K562 (cell line): ENCODE measurements around the gene CD82. TPM values are rescaled to one million over a fixed set of nuclear protein-coding genes. Genes with fewer than 3 reads are reported as not detected.

Experiments
- ATAC-seq: fragments of 200-7000 bp; cut with Tn5 transposase; 3 replicates; pipeline ENCODE4 v1.9.1; 2020; ENCODE audit warnings: moderate library complexity
- BruUV-seq: library from RNA; stranded (reverse); fragments of 400-500 nt; replicated peaks from 2 replicates; lab custom pipeline; 2021; lab: Mats Ljungman, UMichigan
- CTCF ChIA-PET: fragments of 300-600 bp; formaldehyde crosslinking; extraction: SDS; loops from one replicate; lab custom pipeline; 2021; ENCODE audit warnings: low intra/inter-chr PET ratio; lab: Yijun Ruan, JAX
- POLR2A ChIA-PET: fragments of 300-600, 350-650 bp; sonication (Branson Sonifier 250); formaldehyde crosslinking; extraction: SDS; loops from one replicate; lab custom pipeline; 2021; ENCODE audit warnings: antibody characterized with exemption, inconsistent platforms; lab: Yijun Ruan, JAX
- DNase-seq, 4 experiments: peaks; one replicate each; pipeline versions ENCODE4 v3.0.0 to v3.0.0-alpha.2; 2011 to 2018; ENCODE audit warnings: low spot score in 3 of 4, mixed read lengths in 3 of 4; ENCODE audit errors: extremely low read depth in 1 of 4
- FAIRE-seq: peaks from 2 replicates; lab custom pipeline; 2011; peaks lifted over from hg19 to GRCh38; lab: Jason Lieb, UNC
- H2AFZ ChIP-seq: 2 replicates; pipeline ENCODE4 v1.6.0; 2011; ENCODE audit warnings: low read depth, low read length, control low read depth, inconsistent platforms
- H3K27ac ChIP-seq: fragments of 200-600 bp; 3 replicates; pipeline ENCODE4 v1.8.0; 2011; ENCODE audit warnings: low read depth, mild to moderate bottlenecking, control low read depth, inconsistent platforms, low read length, moderate library complexity, mixed read lengths; ENCODE audit errors: extremely low read depth
- H3K27me3 ChIP-seq, 2 experiments: fragments of 300-600 bp in 1 of 2; 2 replicates in 1 of 2; 3 replicates in 1 of 2; pipeline versions ENCODE4 v1.6.0 to v1.8.0; 2011; ENCODE audit warnings: inconsistent platforms in 2 of 2, low read length in 2 of 2, mild to moderate bottlenecking in 1 of 2, mixed read lengths in 1 of 2, moderate library complexity in 1 of 2; ENCODE audit not compliant: control insufficient read depth in 2 of 2, insufficient read depth in 2 of 2
- H3K36me3 ChIP-seq: fragments of 300-600 bp; 3 replicates; pipeline ENCODE4 v1.8.0; 2011; ENCODE audit warnings: mild to moderate bottlenecking, low read length, inconsistent platforms; ENCODE audit not compliant: control insufficient read depth, insufficient read depth
- H3K4me1 ChIP-seq, 2 experiments: fragments of 200-600 bp in 1 of 2; replicated peaks in 1 of 2; 2 replicates in 1 of 2; 3 replicates in 1 of 2; pipeline versions ENCODE4 v1.5.1 to v1.8.0; 2011; ENCODE audit warnings: inconsistent platforms in 2 of 2, low read length in 2 of 2, mild to moderate bottlenecking in 1 of 2, mixed read lengths in 1 of 2, moderate library complexity in 1 of 2; ENCODE audit not compliant: control insufficient read depth in 2 of 2, insufficient read depth in 2 of 2
- H3K4me2 ChIP-seq: 2 replicates; pipeline ENCODE4 v1.6.1; 2011; ENCODE audit warnings: low read length, control low read depth, inconsistent platforms, mixed read lengths; ENCODE audit not compliant: insufficient read depth
- H3K4me3 ChIP-seq: fragments of 200-600 bp; sonication (generic), shearing (Covaris generic); 2 replicates; pipeline ENCODE4 v1.5.1; 2016; ENCODE audit warnings: control low read depth, inconsistent platforms
- H3K79me2 ChIP-seq: fragments of 200-600 bp; 3 replicates; pipeline ENCODE4 v1.8.0; 2011; ENCODE audit warnings: low read length, inconsistent platforms; ENCODE audit not compliant: control insufficient read depth, insufficient read depth
- H3K9ac ChIP-seq, 2 experiments: 2 replicates each; pipeline versions ENCODE4 v1.6.0 to v1.6.1; 2011; ENCODE audit warnings: low read depth in 2 of 2, low read length in 2 of 2, control low read depth in 1 of 2, inconsistent platforms in 1 of 2, mild to moderate bottlenecking in 1 of 2, mixed read lengths in 1 of 2; ENCODE audit not compliant: insufficient read depth in 1 of 2
- H3K9me1 ChIP-seq: one replicate; pipeline ENCODE4 v1.6.0; 2011; ENCODE audit warnings: inconsistent platforms, mild to moderate bottlenecking, low read length, moderate library complexity; ENCODE audit not compliant: control insufficient read depth, insufficient read depth
- H3K9me3 ChIP-seq: replicated peaks from 2 replicates; pipeline ENCODE4 v1.5.1; 2011; ENCODE audit warnings: low read depth, low read length, inconsistent platforms; ENCODE audit not compliant: control insufficient read depth, insufficient read depth
- H4K20me1 ChIP-seq: replicated peaks from 2 replicates; pipeline ENCODE4 v1.6.1; 2011; ENCODE audit warnings: low read length, inconsistent platforms, mixed read lengths; ENCODE audit not compliant: control insufficient read depth, insufficient read depth
- BCOR ChIP-seq: fragments of 450-650 bp; IDR thresholded peaks from 2 replicates; pipeline ENCODE4 v1.6.1; 2016
- FOXJ2 ChIP-seq: fragments of 200-800 bp; sonication (Bioruptor generic); IDR thresholded peaks from 2 replicates; pipeline ENCODE4 v1.6.1; 2016; ENCODE audit warnings: missing genetic modification characterization, missing compliant biosample characterization
- ZNF24 ChIP-seq: fragments of 450-650 bp; IDR thresholded peaks from 2 replicates; pipeline ENCODE4 v1.6.1; 2016
- WGBS: fragments of 100-300 bp; shearing (Covaris generic); methylation state at CpG from one replicate; pipeline ENCODE4 v1.1.6; 2016; ENCODE audit warnings: low coverage, mixed read lengths; ENCODE audit not compliant: insufficient coverage; ENCODE audit errors: missing lambda C conversion rate; 5-methylcytosine and 5-hydroxymethylcytosine counted together
- in situ Hi-C: fragments of 300-500 bp; cut with MboI; formaldehyde crosslinking; loops from 4 replicates; pipeline ENCODE4 v1.15.0; 2018; ENCODE audit warnings: inconsistent platforms, mixed read lengths
- intact Hi-C: fragments of 100-400 bp; cut with micrococcal nuclease; formaldehyde crosslinking; loops from 2 replicates; pipeline ENCODE4 v1.14.2; 2022
- polyA plus RNA-seq, 8 experiments: library from polyadenylated mRNA; depleted of rRNA in 4 of 8; stranded (reverse) in 5 of 8; unstranded in 3 of 8; fragments of >200 nt; fragmentation: Nextera tagmentation in 2 of 8; fragmentation: Illumina TruSeq in 1 of 8; extraction: Ambion mirVana in 2 of 8; extraction: Trizol in 1 of 8; gene quantifications; 2 replicates each; pipeline versions ENCODE4 v1.2.1 to v1.2.3, GENCODE V29; 2011 to 2014; ENCODE audit warnings: inconsistent platforms in 1 of 8, missing spikeins in 1 of 8
- total RNA-seq, 7 experiments: library from RNA; depleted of rRNA in 6 of 7; stranded (reverse); fragments of >200 nt in 6 of 7; fragmentation: Illumina TruSeq in 2 of 7; extraction: Trizol in 2 of 7; gene quantifications; 2 replicates each; pipeline versions ENCODE4 v1.2.1 to v1.2.3, GENCODE V29; 2011 to 2021; ENCODE audit warnings: low replicate concordance in 1 of 7
- TF ChIP-seq, protein P1 (sequence below): fragments of 200-800 bp; sonication (Bioruptor generic); IDR thresholded peaks from 2 replicates; pipeline ENCODE4 v1.6.1; 2016; ENCODE audit warnings: missing genetic modification characterization, missing compliant biosample characterization

CD82 gene
- total and polyA plus RNA-seq, 9 of the 15 experiments (the other 6 are each of a cell fraction or from before 2014, with no cell fraction given), result 0.27 to 9.4 (median 3.0) TPM

DNA sequence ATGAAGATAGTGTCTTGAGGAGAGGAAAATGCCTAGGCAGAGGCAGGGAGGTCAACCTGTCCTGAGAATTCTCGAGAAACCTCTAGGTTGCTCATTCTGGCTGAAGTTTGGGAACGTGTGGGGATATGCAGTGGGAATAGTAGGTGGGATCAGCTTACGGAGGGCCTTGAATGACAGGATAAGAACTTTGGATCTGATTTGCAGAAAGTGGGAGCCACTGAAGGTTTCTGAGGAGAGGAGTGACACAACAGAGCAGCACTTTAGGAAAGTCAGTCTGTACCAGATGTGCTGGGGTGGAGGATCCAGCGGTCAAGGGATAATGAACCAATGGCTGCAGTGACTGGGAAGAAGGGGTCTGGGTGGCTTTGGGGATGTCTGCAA lies 2.4 kb downstream of the CD82 start:
- ChIA-PET POLR2A (no interaction called here), CTCF (no interaction called here)
- Histone ChIP-seq H2AFZ (no peak overlapping the region), H4K20me1 (no peaks in the 10 kb centered on the region), H3K79me2 (no peaks in the 10 kb centered on the region), H3K4me2 (no peak overlapping the region), H3K9me1 (no peaks in the 10 kb centered on the region), H3K4me1 (peaks cover 30 to 39% of the 10 kb centered on the region in 2 experiments), H3K9me3 (no peaks in the 10 kb centered on the region), H3K9ac (no peak overlapping the region), H3K36me3 (no peaks in the 10 kb centered on the region), H3K27ac (no peak overlapping the region), H3K4me3 (no peak overlapping the region), H3K27me3 (no peaks in the 10 kb centered on the region)
- 67% methylated on average over 4 of the region's 4 CpGs for WGBS
- BruUV-seq, result no TSS peak
- no peak for TF ChIP-seq ZNF24
- 0 out of 2 replicates have a peak, but pooled peaks have one; percentile 25 for TF ChIP-seq BCOR
- no peak for TF ChIP-seq FOXJ2
- TF ChIP-seq, protein P1, sequence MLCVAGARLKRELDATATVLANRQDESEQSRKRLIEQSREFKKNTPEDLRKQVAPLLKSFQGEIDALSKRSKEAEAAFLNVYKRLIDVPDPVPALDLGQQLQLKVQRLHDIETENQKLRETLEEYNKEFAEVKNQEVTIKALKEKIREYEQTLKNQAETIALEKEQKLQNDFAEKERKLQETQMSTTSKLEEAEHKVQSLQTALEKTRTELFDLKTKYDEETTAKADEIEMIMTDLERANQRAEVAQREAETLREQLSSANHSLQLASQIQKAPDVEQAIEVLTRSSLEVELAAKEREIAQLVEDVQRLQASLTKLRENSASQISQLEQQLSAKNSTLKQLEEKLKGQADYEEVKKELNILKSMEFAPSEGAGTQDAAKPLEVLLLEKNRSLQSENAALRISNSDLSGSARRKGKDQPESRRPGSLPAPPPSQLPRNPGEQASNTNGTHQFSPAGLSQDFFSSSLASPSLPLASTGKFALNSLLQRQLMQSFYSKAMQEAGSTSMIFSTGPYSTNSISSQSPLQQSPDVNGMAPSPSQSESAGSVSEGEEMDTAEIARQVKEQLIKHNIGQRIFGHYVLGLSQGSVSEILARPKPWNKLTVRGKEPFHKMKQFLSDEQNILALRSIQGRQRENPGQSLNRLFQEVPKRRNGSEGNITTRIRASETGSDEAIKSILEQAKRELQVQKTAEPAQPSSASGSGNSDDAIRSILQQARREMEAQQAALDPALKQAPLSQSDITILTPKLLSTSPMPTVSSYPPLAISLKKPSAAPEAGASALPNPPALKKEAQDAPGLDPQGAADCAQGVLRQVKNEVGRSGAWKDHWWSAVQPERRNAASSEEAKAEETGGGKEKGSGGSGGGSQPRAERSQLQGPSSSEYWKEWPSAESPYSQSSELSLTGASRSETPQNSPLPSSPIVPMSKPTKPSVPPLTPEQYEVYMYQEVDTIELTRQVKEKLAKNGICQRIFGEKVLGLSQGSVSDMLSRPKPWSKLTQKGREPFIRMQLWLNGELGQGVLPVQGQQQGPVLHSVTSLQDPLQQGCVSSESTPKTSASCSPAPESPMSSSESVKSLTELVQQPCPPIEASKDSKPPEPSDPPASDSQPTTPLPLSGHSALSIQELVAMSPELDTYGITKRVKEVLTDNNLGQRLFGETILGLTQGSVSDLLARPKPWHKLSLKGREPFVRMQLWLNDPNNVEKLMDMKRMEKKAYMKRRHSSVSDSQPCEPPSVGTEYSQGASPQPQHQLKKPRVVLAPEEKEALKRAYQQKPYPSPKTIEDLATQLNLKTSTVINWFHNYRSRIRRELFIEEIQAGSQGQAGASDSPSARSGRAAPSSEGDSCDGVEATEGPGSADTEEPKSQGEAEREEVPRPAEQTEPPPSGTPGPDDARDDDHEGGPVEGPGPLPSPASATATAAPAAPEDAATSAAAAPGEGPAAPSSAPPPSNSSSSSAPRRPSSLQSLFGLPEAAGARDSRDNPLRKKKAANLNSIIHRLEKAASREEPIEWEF (CRISPR knock-in tag), result no peak
- intact Hi-C loops, result loop anchor here (10.0 kb wide), 1 partner anchor 217 kb away; no protein-coding TSS in a partner anchor
- no peak for DNase-seq
- no peak for ATAC-seq
- no peak for FAIRE-seq
- in situ Hi-C loops, result no loop called here
